ENCODE measurements around the gene GALNT17.

DNA sequence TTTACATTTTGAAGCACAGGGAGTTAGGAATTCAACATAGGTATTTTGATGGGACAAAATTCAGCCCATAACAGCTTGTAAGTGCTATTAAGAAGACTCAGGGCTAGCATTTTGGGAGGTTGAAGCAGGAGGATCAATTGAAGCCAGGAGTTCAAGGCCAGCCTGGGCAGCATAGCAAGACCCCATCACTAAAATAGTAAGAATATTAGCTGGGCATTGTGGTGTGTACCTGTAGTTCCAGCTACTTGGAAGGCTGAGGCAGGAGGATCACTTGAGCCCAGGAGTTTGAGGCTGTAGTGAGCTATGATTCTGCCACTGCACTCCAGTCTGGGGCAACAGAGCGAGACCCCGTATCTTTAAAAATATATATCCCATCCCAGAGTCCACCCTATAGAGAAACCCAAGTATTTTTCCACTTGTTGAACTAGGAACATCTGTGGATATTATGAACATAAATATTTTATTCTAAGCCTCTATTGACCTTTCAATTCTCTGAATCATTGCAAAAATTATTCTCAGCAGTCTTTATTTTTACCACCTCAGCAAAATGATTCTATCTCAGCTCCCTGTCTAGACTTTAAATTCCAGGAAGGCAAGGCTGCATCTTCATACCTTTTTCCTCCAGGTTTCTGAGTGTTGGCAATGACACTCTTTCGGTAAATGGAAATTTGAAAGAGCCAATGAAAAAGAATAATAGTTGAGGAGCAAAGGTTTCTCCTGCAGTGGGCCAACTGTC is 181.0 kb downstream of the GALNT17 start:
- TF ChIP-seq POLR2AphosphoS5 (IDR thresholded peaks at IDR 0.05; ENCODE audit: low read depth, low read length): no peak
- no peak for TF ChIP-seq TAF1 (IDR thresholded peaks at IDR 0.05; ENCODE audit: low read depth, low read length)
- TF ChIP-seq POLR2A (IDR thresholded peaks at IDR 0.05; ENCODE audit: low read depth, low read length): no peak
- TF ChIP-seq SPI1 (IDR thresholded peaks at IDR 0.05; ENCODE audit: low read depth, low read length): no peak
- TF ChIP-seq PAX5 (IDR thresholded peaks at IDR 0.05; ENCODE audit: insufficient read depth, low read length, severe bottlenecking): no peak
